DMS79 (cell line): ENCODE data around the gene LCOR.

Experiments
- DNase-seq: peaks from one replicate; lab custom pipeline; 2025; lab: John Stamatoyannopoulos, UW

LCOR gene

GRCh38 chr10:97012470-97012869 lies 180.4 kb downstream of the LCOR start:
- DNase-seq: no peak

DNA sequence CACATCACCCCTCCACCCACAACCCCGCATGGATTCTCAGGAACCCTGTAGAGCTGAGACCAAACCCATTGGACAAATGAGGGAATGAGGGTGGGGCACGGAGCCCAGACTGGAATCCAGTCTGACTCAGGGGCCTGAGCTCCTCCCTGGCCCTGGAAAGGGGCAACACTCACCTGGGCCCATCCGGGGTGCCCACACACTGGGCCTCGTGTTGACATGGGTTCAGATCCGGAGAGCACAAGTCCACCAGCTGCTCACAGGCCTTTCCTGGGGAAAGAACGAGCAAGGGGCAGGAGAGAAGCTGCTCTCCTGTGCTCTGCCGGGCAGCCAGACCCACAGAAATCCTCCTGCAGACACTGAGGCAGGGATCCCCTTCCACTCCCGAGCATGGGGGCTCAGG lies 181.5 kb downstream of the LCOR start:
- DNase-seq: no peak

- DNase-seq: no peak
Observed at GRCh38 chr10:97013983-97014382, 181.9 kb downstream of the LCOR start.

- DNase-seq: no peak
Observed at GRCh38 chr10:97015240-97015639, 183.1 kb downstream of the LCOR start.

DNA sequence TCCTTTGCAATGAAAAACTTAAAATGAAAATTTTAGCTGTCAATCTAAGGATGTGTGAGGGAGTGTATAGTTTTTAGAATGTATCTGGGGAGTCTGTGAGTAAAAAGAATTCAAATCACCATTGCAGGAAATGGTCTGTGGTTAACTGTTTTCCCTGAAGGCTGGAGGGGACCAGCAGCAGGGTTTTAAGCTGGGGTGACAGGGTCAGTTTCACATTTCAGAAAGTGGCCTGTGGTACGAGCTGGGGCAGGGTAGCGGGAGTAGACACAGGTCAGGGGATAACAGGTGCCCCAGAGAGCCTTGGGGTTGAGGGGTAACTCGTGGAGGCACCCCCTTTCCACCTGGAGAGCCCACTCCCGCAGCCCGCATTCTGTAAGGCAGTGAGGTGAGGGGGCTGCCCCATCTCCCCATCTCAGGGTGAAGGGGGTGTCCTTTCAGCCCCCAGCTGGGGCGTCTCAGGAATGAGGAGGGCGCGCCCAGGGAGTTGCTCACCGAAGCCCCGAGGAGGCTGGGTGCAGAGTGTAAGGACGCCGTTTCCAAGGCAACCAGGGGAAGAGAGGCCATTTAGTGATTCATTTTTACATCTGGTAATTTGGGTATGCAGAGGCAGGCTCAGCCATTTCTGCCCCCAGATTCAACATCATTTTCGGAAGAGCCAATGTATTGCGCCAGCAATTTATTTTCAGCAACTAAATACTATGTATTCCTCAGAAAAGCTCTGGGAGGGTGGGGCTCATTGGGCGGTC lies 184.8 kb downstream of the LCOR start:
- DNase-seq: no peak

DNA sequence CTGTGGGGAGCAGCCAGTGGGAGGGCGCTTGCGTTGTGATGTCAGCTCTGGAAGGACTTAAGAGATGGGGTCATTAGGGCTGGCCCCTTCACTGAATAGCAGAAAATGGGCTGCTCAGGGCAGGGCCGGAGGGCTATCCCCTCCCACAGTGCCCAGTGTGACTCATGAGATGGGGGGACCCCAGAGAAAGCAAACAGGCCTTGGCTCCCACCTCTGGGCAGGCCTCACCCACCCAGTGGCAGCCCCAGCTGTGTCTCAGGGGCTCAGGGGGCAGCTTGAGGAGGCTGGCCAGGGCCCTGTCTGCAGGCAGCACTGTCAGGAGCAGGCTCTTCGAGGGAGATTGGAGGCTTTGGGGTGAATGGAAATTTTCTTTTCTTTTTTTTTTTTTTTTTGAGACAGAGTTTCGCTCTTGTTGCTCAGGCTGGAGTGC lies 185.4 kb downstream of the LCOR start:
- no peak for DNase-seq

- DNase-seq: no peak
Observed at GRCh38 chr10:97018251-97019212, 186.4 kb downstream of the LCOR start.

DNA sequence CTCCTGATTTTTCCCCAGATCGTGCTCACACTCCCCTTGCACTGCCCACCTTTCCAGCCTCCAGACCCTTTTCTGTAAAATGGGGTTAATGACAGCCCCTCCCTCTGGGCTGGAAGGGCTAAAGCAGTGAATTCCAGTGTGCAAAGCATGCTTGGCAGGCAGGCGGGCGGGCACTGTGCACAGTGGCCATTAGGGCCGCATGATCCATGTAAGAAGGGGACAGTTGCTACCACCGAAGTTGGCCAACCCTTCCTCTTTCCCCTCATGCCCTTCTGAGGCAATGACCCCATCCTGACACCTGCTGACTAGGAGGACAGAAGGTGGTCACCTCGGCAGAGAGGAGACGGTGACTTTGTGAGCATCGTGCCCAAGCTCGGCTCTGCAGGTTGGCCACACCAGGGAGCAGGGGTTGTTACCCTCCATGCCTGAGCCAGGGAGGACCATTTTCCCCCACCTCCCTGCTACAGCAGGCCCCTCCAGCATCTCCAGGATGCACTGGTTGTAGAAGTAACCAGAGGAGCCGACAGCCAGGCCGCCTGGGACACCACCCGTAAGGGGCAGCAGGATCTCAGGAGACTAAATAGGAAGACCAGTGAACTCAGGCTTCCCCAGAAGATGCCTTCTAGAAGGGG lies 187.2 kb downstream of the LCOR start:
- DNase-seq: no peak

DNA sequence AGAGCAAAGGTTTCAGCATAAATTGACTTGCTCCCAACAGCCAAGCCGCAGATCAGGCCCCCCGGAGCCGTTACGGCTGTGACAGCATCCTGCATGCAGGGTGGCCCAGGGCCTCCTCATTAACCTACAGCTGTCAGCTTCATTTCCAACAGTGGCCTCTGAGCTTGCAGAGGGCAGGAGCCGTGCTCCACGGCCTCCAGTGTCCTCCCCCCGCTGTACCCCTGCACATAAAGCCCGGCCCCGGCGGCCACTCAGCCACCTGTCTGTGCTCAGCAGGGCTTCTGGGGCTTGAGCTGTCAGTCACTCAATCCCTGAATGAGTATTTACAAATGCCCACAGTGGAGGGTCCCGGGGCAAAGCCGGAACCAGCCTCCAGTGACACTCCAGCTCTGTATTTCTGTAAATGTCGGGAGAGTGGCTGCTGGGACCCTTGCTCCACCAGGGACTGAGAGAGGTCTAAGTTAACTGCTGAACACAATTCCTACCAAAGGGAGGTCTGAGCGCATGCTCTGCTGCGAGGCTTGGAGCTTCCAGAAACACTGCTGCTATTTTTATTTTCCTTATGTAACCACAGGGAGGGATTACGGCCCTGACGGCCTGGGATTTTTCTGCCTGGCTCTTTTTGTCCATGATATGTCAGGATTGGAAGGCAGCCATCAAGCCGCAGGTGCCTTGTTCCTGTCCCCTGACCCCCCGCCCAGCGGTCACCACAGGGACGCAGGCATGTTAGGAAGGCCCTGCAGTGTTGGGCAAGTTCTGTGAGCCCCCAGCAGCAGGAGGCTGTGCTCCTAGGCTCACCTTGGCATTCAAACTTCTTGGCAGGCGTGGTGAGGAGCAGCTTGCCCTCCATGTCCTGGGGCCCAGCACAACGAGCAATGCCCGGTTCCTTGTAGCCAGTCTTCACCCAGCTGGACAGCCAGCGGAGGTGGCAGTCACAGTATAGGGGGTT lies 188.6 kb downstream of the LCOR start:
- DNase-seq: no peak

DNA sequence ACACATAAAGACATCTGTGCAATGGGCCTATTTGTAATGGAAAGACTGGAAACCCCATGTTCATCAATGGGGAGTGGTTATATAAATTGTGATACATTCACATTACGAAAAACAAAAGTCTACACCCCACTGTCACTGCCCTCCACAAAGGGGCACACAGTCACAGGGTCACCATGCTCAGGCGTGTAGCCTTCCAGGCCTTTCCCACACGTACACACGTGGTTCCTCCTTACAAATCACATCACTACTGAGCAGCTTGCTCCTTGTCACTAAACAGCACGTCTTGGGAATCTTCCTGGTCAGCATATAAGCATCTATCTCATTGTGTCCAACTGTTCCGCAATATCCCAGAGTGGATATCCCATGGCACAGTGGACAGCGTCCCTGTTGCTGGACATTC lies 190.5 kb downstream of the LCOR start:
- no peak for DNase-seq

- no peak for DNase-seq
Observed at GRCh38 chr10:97023401-97024167, 191.5 kb downstream of the LCOR start.

GRCh38 chr10:97024168-97025073 lies 192.3 kb downstream of the LCOR start:
- DNase-seq: no peak

GRCh38 chr10:97025613-97026242 lies 193.6 kb downstream of the LCOR start:
- no peak for DNase-seq

DNA sequence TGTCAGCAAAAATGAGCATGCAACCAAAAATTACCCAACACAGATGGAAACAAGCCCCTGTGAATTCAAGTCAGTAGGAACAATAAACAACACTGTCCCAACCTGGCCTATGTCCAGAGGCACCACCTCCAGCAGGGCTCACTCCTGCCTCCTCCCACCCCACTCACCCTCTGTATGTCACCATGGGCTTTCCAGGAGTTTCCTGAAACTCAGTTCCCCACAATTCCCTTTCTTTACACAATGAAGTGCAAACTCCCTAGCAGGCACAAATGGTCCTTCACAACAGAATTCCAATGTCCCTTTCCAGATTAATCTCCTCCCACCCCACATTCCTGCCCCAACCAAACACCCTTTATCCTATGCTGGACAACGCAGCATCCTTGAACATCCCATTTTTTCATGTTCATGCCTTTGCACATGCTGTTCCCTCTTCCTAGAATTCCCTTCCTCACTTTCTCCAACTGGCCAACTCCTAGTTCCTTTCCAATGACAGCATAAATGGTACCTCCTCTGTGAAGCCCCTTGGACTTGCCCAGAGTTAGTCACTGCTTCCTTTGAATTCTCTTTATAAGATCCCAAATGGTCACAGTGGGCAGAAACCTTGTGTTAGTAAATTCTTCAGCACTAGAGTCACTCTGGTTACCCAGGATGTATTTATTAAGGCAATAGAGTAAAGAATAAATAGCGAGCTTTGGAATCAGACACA lies 196.2 kb downstream of the LCOR start:
- DNase-seq: no peak

- DNase-seq: no peak
Observed at GRCh38 chr10:97028832-97029178, 196.7 kb downstream of the LCOR start.

GRCh38 chr10:97029271-97029670 lies 197.2 kb downstream of the LCOR start:
- no peak for DNase-seq

- DNase-seq: no peak
Observed at GRCh38 chr10:97030894-97031293, 198.8 kb downstream of the LCOR start.

DNA sequence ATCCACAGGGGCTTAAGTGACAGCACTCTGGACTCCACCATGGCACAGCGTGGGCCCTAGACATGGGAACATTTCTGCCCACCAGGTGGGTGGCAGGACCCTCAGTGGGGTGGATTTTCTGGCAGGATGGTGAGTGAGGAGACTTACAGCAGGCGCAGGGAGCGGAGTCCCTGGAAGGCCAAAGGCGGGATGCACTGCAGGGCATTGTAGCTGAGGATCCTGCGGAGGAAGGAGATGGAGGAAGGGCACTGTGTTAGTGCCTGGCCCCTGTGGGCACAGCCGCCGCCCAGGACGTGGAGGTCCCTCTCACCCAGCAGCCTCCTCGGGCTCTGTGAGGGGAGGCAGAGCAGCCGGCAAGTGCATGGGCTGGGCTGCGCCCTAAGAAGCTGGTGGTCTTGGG lies 199.4 kb downstream of the LCOR start:
- no peak for DNase-seq

GRCh38 chr10:97032624-97033023 lies 200.5 kb downstream of the LCOR start:
- DNase-seq: no peak
